PC-3 (cell line): ENCODE measurements around the gene CCDC197. TPM values are rescaled to one million over a fixed set of nuclear protein-coding genes. Genes with fewer than 3 reads are reported as not detected.
A peak's percentile ranks its signal among the peaks of the same experiment; 100 is the strongest.

Source experiments
- ATAC-seq: fragments of 200-7000 bp; cut with Tn5 transposase; 2 replicates; pipeline ENCODE4 v1.9.1; 2020; ENCODE audit warnings: mild to moderate bottlenecking, moderate library complexity
- BruUV-seq: library from RNA; stranded (reverse); fragments of 400-500 nt; replicated peaks from 2 replicates; lab custom pipeline; 2021; lab: Mats Ljungman, UMichigan
- CTCF ChIA-PET: fragments of 300-600 bp; sonication (Branson Sonifier 250); formaldehyde crosslinking; loops from one replicate; lab custom pipeline; 2022; ENCODE audit warnings: antibody characterized with exemption; lab: Charles Lee
- POLR2A ChIA-PET: fragments of 300-600 bp; sonication (Branson Sonifier 250); formaldehyde crosslinking; loops from one replicate; lab custom pipeline; 2022; ENCODE audit warnings: antibody characterized with exemption; ENCODE audit not compliant: unreplicated experiment; lab: Charles Lee
- DNase-seq: peaks from one replicate; pipeline ENCODE4 v3.0.0-alpha.2; 2015
- H2AFZ ChIP-seq: fragments of 300-600 bp; sonication (generic); 2 replicates; pipeline ENCODE4 v1.6.0; 2016; ENCODE audit warnings: antibody characterized with exemption, low read length
- H3F3A ChIP-seq: fragments of 300-600 bp; sonication (generic); one replicate; pipeline ENCODE4 v1.6.0; 2017; ENCODE audit warnings: antibody characterized with exemption, low read length, control low read depth, mild to moderate bottlenecking; ENCODE audit not compliant: unreplicated experiment
- H3K27ac ChIP-seq: fragments of 300-600 bp; sonication (generic); 2 replicates; pipeline ENCODE4 v1.5.1; 2016; ENCODE audit warnings: mild to moderate bottlenecking, low read length
- H3K27me3 ChIP-seq: fragments of 300-600 bp; sonication (generic); 2 replicates; pipeline ENCODE4 v1.6.1; 2016; ENCODE audit warnings: low read length, mixed read lengths
- H3K36me3 ChIP-seq: fragments of 300-600 bp; sonication (generic); 2 replicates; pipeline ENCODE4 v1.6.1; 2016; ENCODE audit warnings: low read depth, mixed run types, low read length, mixed read lengths
- H3K4me1 ChIP-seq: fragments of 300-600 bp; sonication (generic); 2 replicates; pipeline ENCODE4 v1.5.1; 2016; ENCODE audit warnings: low read length; ENCODE audit not compliant: insufficient read depth
- H3K4me2 ChIP-seq: fragments of 300-600 bp; sonication (generic); 2 replicates; pipeline ENCODE4 v1.6.0; 2016; ENCODE audit warnings: low read length
- H3K4me3 ChIP-seq: fragments of 300-600 bp; sonication (generic); 2 replicates; pipeline ENCODE4 v1.5.1; 2016; ENCODE audit warnings: mild to moderate bottlenecking, low read length, mixed read lengths
- H3K79me2 ChIP-seq: fragments of 300-600 bp; sonication (generic); 2 replicates; pipeline ENCODE4 v1.6.1; 2017; ENCODE audit warnings: low read length, mixed read lengths
- H3K9ac ChIP-seq: fragments of 300-600 bp; sonication (generic); 2 replicates; pipeline ENCODE4 v1.6.0; 2016; ENCODE audit warnings: mild to moderate bottlenecking, low read length
- H3K9me2 ChIP-seq: fragments of 300-600 bp; sonication (generic); replicated peaks from 2 replicates; pipeline ENCODE4 v1.6.1; 2016; ENCODE audit warnings: mixed run types, low read length, mixed read lengths
- H3K9me3 ChIP-seq: fragments of 300-600 bp; sonication (generic); 2 replicates; pipeline ENCODE4 v1.6.1; 2016; ENCODE audit warnings: low read length, mixed read lengths
- H4K20me1 ChIP-seq: fragments of 300-600 bp; sonication (generic); 2 replicates; pipeline ENCODE4 v1.6.1; 2016; ENCODE audit warnings: low read length, mixed read lengths
- EZH2 ChIP-seq: fragments of 300-600 bp; sonication (generic); IDR thresholded peaks from one replicate; pipeline ENCODE4 v1.6.1; 2017; ENCODE audit warnings: antibody characterized with exemption, mild to moderate bottlenecking, low read length; ENCODE audit not compliant: unreplicated experiment
- EZH2phosphoT487 ChIP-seq: fragments of 300-600 bp; sonication (generic); IDR thresholded peaks from 2 replicates; pipeline ENCODE4 v1.6.1; 2018; ENCODE audit warnings: mild to moderate bottlenecking, antibody characterized with exemption, low read length, borderline replicate concordance
- intact Hi-C: fragments of 100-400 bp; cut with micrococcal nuclease; formaldehyde crosslinking; loops from 2 replicates; pipeline ENCODE4 v1.9.0; 2023
- total RNA-seq: library from RNA; depleted of rRNA; stranded (reverse); fragments of >200 nt; gene quantifications from 2 replicates; pipeline ENCODE4 v1.2.3, GENCODE V29; 2014
- TF ChIP-seq, protein P1 (sequence below): fragments of 300-600 bp; sonication (generic); conservative IDR thresholded peaks from 2 replicates; pipeline ENCODE4 v1.5.1; 2017; ENCODE audit warnings: antibody characterized with exemption, low read depth, mild to moderate bottlenecking, low read length

CCDC197 gene
- total RNA-seq, 1 experiment from 2014 or later: not detected

DNA sequence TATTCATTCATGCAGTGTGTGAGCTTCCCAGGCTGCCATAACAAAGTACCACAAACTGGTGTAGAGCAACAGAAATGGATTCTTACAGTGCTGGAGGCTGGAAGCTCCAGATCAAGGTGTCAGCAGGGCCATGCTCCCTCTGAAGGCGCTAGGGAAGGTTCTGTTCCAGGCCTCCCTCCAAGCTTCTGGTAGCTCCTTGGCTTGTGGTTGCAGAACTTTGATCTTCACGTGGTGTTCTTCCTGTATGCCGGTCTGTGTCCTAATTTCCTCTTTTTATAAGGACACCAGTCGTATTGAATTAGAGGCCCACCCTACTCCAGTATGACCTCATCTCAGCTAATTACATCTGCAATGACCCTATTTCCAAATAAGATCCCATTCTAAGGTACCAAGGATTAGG lies 32.2 kb downstream of the CCDC197 start:
- no peaks in the 10 kb centered on the region for H3K27me3 ChIP-seq
- H3K27ac ChIP-seq: peak overlapping the region; percentile 98
- peaks cover 4% of the 10 kb centered on the region for H3F3A ChIP-seq
- TF ChIP-seq, protein P1, sequence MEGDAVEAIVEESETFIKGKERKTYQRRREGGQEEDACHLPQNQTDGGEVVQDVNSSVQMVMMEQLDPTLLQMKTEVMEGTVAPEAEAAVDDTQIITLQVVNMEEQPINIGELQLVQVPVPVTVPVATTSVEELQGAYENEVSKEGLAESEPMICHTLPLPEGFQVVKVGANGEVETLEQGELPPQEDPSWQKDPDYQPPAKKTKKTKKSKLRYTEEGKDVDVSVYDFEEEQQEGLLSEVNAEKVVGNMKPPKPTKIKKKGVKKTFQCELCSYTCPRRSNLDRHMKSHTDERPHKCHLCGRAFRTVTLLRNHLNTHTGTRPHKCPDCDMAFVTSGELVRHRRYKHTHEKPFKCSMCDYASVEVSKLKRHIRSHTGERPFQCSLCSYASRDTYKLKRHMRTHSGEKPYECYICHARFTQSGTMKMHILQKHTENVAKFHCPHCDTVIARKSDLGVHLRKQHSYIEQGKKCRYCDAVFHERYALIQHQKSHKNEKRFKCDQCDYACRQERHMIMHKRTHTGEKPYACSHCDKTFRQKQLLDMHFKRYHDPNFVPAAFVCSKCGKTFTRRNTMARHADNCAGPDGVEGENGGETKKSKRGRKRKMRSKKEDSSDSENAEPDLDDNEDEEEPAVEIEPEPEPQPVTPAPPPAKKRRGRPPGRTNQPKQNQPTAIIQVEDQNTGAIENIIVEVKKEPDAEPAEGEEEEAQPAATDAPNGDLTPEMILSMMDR: no peak
- TF ChIP-seq EZH2phosphoT487 (no peak), EZH2 (no peak)
- no peaks in the 10 kb centered on the region for H3K9me3 ChIP-seq
- H3K4me3 ChIP-seq: no peak overlapping the region
- ChIA-PET CTCF (interaction anchor here (1.7 kb wide), 1 partner anchor 52 kb away, joined by 9 read pairs; the partner anchor contains the start of genes DDX24 and IFI27L1), POLR2A (no interaction called here)
- H2AFZ ChIP-seq: no peak overlapping the region
- no peaks in the 10 kb centered on the region for H4K20me1 ChIP-seq
- no peaks in the 10 kb centered on the region for H3K9me2 ChIP-seq
- DNase-seq (no peak), ATAC-seq (no peak)
- H3K4me1 ChIP-seq: peaks cover 56% of the 10 kb centered on the region
- peak overlapping the region; percentile 39; the same call in 1 of the 2 replicates for H3K9ac ChIP-seq
- H3K36me3 ChIP-seq: no peaks in the 10 kb centered on the region
- peak overlapping the region; percentile 58; the same call in 1 of the 2 replicates for H3K4me2 ChIP-seq
- intact Hi-C loops: loop anchor here (2.0 kb wide), 1 partner anchor 52 kb away; the partner anchor contains the start of genes DDX24 and IFI27L1
- BruUV-seq: no TSS peak
- H3K79me2 ChIP-seq: peaks cover 19% of the 10 kb centered on the region; the same call in 1 of the 2 replicates

DNA sequence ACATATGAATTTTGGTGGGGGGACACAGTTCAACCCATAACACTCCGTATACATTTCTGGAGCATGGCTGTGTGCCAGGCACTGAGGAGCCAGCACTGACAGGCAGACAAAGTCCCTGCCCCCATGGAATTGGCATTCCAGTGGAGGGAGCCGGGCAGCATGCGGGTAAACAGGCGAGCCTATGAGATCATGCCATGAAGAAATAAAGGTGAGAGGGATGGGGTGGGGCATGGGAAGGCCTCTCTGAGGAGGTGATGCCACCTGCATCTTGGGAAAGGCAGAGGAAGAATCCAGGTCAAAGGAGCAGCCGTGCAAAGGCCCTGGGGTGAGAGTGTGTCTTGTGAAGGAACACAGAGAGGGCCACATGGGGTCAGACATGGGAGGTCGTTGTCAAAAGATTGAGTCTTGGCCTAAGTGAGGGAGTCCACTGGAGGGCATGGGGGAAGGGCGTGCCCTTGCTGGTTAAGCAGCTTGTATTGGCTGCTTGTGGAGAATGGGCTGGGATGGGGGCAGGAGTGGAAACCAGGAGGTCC lies 32.6 kb downstream of the CCDC197 start:
- H3K4me1 ChIP-seq: peaks cover 55% of the 10 kb centered on the region
- ATAC-seq (no peak), DNase-seq (no peak)
- H3F3A ChIP-seq: peaks cover 4% of the 10 kb centered on the region
- H3K27ac ChIP-seq: no peak overlapping the region
- H2AFZ ChIP-seq: no peak overlapping the region
- TF ChIP-seq EZH2: no peak
- TF ChIP-seq EZH2phosphoT487: no peak
- TF ChIP-seq, protein P1: no peak
- H3K36me3 ChIP-seq: no peaks in the 10 kb centered on the region
- no peaks in the 10 kb centered on the region for H3K9me3 ChIP-seq
- no peak overlapping the region for H3K4me3 ChIP-seq
- no peak overlapping the region for H3K9ac ChIP-seq
- intact Hi-C loops: loop anchor here (2.0 kb wide), 1 partner anchor 51 kb away; the partner anchor contains the start of genes DDX24 and IFI27L1
- ChIA-PET CTCF (interaction anchor here (0.5 kb wide), 1 partner anchor 8 kb away, joined by 3 read pairs; no protein-coding TSS in a partner anchor), POLR2A (no interaction called here)
- H3K9me2 ChIP-seq: no peaks in the 10 kb centered on the region
- no peak overlapping the region for H3K4me2 ChIP-seq
- no peaks in the 10 kb centered on the region for H4K20me1 ChIP-seq
- H3K27me3 ChIP-seq: no peaks in the 10 kb centered on the region
- H3K79me2 ChIP-seq: peaks cover 19% of the 10 kb centered on the region; the same call in 1 of the 2 replicates
- no TSS peak for BruUV-seq

DNA sequence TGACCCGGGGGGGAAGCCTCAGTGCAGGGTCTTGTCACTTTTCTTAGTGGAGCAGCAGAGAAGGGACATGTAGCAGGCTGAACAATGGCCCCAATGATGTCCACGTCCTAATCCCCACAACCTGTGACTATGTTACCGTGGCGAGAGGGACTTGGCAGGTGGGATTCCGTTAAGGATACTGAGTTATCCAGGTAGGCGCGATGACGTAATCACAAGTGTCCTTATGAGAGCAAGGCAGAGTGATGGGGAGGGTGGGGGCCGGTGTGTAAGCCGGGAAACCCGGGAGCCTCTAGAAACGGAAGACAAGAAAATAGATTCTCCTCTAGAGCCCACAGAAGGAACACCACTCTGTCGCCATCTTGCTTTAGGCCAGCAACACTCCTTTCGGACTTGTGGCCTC lies 33.5 kb downstream of the CCDC197 start:
- H3K4me3 ChIP-seq: no peak overlapping the region
- peaks cover 19% of the 10 kb centered on the region; the same call in 1 of the 2 replicates for H3K79me2 ChIP-seq
- H4K20me1 ChIP-seq: no peaks in the 10 kb centered on the region
- ChIA-PET POLR2A (no interaction called here), CTCF (interaction anchor here (0.5 kb wide), 1 partner anchor 9 kb away, joined by 3 read pairs; no protein-coding TSS in a partner anchor)
- peaks cover 4% of the 10 kb centered on the region for H3F3A ChIP-seq
- H3K36me3 ChIP-seq: no peaks in the 10 kb centered on the region
- DNase-seq (no peak), ATAC-seq (no peak)
- no TSS peak for BruUV-seq
- no peak overlapping the region for H3K27ac ChIP-seq
- intact Hi-C loops: no loop called here
- H3K9me3 ChIP-seq: no peaks in the 10 kb centered on the region
- no peaks in the 10 kb centered on the region for H3K27me3 ChIP-seq
- no peak overlapping the region for H2AFZ ChIP-seq
- H3K9ac ChIP-seq: no peak overlapping the region
- no peak overlapping the region for H3K4me2 ChIP-seq
- TF ChIP-seq EZH2phosphoT487 (no peak), EZH2 (no peak)
- TF ChIP-seq, protein P1: no peak
- no peaks in the 10 kb centered on the region for H3K9me2 ChIP-seq
- H3K4me1 ChIP-seq: peaks cover 49% of the 10 kb centered on the region
